DMS53 treated with DMSO at 0.1 percent for 48 hours (cell line): Measurements from ENCODE around the gene PLPPR3.

Source experiments
- DNase-seq: peaks from one replicate; lab custom pipeline; 2025; ENCODE audit not compliant: unreplicated experiment; lab: John Stamatoyannopoulos, UW

PLPPR3 gene, protein sequence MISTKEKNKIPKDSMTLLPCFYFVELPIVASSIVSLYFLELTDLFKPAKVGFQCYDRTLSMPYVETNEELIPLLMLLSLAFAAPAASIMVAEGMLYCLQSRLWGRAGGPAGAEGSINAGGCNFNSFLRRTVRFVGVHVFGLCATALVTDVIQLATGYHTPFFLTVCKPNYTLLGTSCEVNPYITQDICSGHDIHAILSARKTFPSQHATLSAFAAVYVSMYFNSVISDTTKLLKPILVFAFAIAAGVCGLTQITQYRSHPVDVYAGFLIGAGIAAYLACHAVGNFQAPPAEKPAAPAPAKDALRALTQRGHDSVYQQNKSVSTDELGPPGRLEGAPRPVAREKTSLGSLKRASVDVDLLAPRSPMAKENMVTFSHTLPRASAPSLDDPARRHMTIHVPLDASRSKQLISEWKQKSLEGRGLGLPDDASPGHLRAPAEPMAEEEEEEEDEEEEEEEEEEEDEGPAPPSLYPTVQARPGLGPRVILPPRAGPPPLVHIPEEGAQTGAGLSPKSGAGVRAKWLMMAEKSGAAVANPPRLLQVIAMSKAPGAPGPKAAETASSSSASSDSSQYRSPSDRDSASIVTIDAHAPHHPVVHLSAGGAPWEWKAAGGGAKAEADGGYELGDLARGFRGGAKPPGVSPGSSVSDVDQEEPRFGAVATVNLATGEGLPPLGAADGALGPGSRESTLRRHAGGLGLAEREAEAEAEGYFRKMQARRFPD

DNA sequence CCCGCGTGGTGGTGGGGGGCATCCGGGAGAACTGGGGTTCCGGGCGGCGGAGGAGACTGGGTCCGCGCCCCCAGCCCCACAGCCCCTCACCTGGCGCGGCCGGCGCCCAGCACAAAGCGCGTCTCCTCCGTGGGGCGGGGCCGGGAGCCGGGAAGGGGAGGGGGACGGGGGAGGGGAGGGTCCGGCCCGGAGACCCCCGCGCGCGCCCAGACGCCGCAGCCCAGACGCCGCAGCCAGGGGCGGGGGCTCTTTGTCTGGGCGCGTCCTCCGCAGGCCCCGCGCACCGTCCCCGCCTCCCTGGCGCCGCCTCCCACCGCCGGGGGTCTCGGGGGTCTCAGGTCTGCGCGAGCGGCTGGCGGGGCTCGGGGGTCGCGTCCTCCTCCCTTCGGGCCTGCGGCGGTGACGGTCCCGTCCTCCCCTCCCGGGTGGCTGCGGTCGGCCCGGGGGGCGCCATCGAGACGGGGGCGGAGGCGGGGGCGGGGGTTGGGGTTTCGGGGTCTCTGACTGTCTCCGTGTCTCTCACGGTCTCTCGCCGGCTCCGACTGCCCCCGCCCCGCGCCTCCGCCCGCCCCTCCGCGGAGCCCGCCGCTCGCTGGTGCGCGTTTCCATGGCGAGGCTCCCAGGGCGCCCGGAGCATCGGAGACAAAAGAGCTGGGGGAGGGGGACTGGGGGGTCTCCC is at the start of gene PLPPR3:
Gene PLPPR3 (minus strand): TSS at position 131 of the 679 bp plus-strand sequence. CDS start 396 bp downstream, outside the sequence.
- DNase-seq, result no peak

DNA sequence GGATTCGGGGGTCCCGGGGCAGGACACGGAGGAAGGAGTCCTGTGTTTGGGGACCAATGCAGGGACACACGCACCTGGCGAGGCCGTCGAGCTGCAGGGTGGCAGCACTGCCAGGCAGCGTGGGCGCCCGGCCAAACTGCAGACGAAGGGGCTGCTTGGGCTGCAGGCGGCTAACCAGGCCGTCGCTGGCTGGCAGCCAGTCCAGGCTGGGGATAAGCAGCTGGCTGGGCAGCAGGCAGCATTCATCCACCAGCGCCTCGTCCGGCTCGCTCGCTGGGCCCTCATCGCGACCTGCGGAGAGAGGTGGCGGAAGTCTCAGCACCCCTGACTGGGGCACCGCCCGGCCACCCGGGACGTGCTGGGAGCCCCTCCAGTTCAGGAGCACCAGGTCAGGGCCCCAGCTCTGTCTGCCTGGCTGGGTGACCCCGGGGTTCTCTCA is 49.2 kb upstream of the PLPPR3 start:
- DNase-seq, result no peak

DNA sequence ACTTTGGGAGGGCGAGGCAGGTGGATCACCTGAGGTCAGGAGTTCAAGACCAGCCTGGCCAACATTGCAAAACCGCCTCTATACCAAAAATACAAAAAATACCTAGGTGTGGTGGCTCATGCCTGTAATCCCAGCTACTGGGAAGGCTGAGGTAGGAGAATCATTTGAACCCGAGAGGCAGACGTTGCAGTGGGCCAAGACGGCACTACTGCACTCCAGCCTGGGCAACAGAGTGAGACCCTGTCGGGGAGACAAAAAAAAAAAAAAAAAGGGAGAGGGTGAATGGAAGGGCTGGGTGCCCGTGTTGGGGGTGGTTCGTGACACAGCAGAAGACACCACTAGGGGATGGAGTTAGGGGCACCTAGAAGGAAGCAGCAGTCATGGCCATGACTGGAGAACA is 48.6 kb upstream of the PLPPR3 start:
- no peak for DNase-seq

DNA sequence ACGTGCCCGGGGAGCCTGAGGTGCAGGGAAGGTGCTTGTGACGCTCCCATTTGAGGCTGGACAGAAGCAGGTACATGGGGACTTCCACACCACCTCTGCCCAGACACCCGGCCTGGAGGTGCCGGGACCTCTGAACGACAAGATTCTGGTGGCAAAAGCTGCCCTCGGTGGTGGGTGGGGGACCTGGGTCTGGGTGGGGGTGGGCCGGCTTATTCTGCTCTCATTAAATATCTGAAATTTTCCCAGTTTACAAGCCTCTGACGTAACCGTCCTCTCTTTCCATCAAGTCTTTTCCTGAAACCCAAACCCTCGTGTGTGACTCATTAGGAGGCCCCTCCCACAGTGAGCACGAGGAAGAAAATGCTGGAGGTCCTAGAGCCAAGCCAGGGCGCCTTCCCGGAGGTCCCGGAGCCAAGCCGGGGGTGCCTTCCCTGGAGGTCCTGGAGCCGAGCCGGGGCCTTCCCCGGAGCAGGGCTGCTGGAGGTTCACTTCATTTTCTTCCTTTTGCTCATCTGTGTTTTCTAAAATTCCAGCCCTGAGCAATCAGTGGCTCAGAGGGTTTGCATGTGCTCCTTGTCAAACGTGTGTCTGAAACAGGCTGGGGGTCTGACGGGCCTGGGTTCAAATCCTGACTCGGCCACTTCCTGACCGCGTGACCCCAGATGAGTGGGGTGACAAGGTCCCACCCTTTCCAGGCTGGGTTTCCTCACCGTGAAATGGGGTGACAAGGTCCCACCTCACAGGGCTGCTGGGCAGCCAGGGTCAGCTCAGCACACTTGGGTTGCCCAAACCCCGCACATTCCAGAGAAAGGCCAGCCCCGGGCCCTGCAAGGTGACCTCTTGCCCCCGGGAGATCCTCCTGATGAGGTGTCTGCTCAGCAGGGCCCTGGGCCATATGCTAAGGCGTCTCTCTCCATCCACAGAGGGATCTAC is 47.8 kb upstream of the PLPPR3 start:
- no peak for DNase-seq

DNA sequence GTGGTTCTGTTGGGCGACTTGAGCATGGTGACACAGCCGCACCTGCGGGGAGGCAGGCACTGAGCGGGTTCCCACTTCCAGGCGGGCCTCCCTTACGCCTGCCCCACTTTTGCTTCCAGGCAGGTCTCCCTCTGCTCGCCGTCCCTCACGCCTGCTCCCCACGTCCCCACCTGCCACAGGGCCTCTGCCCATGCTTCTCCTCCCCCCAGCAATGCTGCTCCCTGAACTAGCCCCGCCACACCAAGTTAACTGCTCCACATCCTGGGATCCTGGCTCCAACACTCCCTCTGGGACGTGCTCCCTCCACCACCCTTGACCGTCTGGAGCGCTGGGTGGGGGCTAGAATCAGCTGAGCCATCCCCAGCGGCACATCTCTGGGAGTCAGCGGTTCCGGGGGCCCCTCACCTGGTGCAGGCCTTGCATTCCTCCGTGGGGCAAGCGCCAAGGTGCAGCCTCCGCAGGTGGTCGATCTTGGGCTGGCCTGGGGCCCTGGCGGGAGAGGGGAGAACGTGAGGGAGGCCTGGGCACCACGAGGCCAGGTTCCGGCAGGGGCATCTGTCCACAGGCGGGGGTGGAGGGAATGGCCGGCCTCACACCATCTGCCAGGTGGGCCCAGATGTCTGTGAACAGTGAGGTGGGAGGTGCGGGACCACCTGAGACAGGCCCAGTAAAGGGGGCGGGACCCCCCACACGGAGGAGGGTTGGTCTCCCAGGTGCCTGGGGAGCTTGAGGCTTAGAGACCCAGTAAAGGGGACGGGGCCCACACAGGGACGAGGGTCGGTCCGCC is 46.9 kb upstream of the PLPPR3 start:
- DNase-seq, result no peak

DNA sequence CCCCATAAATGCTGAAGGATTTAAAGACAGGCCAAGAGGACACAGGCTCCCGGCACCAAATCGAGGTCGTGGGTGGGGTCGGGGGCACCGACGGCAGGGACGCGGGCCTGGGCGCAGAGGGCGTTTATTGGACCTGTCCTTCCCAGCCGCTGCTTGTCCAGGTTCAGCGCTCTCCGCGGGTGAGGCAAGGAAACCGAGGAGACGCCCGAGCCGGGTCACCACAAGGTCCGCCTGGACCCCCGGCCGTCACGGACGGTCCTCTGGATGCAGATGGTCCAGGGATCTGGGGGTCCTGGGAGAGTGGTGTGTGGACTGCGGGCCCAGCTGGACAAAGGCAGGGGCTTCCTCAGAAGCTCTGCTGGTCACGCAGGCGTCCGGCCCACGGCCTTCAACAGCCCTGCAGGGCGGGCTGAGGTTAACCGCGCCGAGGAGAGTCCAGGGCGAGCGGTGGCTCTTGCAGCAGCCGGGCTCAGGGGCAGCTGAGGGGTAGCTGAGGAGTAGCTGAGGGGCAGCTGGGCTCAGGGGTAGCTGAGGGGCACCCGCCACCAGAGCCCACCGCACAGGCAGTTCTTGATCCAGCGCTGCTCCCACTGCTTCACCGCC is 46.2 kb upstream of the PLPPR3 start:
- DNase-seq, result no peak

DNA sequence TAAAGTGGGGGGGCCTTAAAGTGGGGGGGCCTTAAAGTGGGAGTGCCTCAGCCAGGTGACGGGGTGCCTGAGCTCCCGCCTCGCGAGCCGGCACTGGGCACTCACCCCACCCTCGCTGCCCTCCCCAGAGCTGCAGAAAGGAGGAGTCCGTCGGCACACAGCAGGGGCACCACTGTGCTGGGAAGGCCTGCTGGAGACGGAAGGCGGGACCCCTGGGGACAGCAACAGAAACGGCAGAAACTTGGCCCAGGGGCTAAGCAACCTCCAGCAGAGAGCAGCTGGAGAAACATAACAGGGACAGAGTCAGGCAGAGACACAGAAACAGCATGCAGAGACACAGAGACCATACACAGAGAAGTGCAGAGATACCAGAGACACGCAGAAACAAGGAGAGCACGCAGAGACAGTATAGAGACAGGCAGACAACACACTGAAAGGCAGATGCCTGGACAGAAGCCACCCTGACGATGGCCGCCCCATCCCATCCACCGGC is 45.6 kb upstream of the PLPPR3 start:
- DNase-seq, result no peak

DNA sequence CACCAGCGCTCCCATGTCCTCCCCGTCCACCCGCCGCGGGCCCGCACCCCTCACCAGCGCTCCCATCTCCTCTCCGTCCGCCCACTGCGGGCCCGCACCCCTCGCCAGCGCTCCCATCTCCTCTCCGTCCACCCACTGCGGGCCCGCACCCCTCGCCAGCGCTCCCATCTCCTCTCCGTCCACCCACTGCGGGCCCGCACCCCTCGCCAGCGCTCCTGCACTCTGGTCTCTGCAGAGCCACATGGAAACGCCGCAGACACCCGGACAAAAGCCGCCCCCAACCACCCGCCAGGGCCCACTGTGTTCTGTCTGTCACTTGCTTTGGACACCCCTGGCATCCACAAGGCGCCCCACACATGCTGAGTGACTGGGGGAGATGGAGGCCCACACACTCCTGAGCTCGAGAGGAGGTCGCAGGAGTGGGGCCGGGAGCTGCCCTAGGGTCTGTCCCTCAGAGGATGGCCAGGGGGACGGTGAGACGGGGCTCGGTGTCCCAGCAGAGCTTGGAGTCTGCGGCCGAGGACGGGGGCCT is 45.1 kb upstream of the PLPPR3 start:
- DNase-seq, result no peak

DNA sequence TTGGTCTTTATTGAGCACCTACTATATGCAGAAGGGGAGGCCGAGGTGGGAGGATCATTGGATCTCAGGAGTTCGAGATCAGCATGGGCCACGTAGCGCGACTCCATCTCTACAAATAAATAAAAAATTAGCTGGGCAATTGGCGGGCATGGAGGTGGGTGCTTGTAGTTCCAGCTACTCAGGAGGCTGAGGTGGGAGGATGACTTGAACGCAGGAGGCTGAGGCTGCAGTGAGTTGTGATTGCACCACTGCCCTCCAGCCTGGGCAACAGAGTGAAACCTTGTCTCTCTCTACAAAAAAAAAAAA is 41.5 kb upstream of the PLPPR3 start:
- DNase-seq, result no peak

DNA sequence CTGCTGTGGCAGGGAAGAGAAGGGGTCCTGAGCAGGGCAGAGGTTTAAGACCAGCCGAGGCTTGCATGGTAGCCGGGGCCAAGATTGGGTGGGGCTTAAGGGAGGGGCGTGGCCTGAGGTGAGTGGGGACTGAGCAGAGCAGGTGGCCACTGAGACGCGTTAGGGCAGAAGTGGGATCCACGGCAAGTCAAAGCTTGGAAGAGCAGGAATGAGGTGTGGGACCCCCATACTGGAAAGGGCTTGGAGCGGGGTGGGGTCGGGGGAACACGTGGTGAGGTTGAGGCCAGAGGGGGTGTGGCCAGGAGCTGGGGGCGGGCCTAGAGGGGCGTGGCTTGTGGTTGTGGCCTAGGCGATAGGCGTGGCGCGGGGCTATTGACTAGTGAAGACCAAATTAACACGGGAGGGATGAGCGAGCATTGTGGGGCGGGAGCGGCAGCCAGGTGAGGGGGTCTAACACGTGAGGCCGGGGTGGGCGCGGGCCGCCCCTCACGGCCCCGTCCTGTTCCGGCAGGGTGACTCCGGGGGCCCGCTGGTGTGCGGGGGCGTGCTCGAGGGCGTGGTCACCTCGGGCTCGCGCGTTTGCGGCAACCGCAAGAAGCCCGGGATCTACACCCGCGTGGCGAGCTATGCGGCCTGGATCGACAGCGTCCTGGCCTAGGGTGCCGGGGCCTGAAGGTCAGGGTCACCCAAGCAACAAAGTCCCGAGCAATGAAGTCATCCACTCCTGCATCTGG is 41.0 kb upstream of the PLPPR3 start:
- no peak for DNase-seq

DNA sequence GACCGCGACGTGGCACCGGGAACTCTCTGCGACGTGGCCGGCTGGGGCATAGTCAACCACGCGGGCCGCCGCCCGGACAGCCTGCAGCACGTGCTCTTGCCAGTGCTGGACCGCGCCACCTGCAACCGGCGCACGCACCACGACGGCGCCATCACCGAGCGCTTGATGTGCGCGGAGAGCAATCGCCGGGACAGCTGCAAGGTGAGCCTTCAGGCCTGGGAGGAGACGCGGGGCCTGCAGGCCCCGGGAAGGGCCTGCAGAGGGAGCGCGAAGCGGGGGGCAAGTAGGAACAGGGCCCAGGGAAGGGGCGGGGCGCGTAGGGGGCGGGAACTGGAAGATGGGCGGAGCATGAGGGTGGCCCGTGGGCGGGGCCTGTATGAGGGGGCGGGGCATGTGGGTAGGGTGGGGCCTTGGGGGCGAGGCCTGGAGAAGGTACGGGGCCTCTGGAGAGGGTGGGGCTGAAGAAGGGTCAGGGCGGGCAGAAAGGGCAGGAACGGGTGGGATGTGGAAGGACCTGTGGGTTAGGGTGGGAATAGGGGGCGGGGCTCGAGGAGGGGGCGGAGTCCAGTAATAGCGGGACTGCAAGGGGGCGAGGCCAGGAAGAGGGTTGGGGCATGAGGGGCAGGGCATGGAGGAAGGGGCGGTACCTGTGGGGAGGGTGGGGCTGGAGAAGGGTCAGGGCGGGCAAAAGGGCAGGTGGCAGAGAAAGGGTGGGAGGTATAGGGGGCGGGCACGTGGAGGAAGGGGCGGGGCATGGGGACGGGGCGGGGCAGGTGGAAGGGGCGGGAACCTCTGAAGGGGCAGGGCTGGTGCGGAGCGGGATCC is 40.2 kb upstream of the PLPPR3 start:
- no peak for DNase-seq

DNA sequence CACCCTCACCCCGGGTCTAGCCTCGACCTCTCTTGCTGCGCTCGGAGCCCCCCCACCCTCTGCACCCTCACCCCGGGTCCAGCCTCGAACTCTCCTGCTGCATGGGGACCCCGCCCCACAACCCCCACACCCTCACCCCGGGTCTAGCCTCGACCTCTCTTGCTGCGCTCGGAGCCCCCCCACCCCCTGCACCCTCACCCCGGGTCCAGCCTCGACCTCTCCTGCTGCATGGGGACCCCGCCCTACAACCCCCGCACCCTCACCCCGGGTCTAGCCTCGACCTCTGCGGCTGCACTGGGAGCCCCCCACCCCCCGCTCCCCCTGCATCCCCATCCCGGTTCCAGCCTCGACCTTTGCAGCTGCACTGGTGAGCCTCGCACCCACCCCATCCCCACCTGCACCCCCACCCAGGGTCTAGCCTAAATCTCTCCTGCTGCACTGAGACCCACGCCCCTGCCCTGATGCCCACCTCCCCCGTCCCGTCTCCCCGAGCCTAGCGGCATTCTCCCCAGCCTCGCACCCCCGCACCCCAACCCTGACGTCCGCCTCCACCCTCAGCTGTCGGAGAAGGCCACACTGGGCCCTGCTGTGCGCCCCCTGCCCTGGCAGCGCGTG is 39.5 kb upstream of the PLPPR3 start:
- DNase-seq, result no peak

DNA sequence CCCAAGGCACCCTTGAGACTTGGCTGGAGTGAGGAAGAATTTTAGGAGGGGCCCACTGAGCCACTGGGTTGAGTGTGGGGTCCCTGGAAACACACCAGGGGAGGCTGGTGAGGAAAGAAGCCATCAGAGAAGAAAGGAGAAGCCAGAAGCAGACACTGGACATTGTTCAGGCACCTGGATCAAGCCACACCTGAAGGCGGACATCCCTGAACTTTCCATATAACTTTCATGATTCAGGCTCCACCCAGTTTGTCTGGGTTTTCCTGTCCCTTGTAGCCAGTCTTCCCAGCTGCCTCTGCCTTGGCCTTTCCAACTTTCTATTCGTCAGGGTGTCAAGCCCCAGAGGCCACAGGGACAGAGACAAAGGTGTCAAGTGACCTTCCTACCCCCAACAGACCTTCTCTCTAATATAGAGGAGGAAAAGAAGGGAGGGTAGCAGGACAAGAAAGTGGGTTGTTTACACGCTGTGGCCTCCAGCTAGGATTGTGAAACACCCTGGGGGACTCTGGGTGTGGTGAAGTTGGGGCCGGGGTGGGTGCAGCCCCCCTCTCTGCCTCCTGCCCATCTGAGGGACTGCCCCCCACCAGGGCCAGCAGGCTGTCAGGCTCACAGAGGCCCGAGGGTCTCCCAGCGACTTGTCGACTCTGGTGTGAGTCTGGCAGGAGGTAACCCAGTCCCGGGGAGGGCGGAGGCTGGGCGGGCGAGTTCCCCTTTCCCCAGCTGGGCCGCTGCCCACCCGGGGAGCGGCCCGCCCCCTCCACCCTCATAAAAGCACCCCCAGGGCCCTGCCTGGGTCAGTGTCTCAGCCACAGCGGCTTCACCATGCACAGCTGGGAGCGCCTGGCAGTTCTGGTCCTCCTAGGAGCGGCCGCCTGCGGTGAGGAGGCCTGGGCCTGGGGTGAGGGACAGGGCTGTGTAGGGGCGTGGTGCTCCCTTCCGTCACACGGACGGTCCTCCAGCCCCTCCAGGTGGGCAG is 37.4 kb upstream of the PLPPR3 start, which contains the start of gene CFD:
Gene CFD (plus strand): TSS at position 797 of the 976 bp plus-strand sequence. CDS start 26 bp downstream, at position 823.
- no peak for DNase-seq

DNA sequence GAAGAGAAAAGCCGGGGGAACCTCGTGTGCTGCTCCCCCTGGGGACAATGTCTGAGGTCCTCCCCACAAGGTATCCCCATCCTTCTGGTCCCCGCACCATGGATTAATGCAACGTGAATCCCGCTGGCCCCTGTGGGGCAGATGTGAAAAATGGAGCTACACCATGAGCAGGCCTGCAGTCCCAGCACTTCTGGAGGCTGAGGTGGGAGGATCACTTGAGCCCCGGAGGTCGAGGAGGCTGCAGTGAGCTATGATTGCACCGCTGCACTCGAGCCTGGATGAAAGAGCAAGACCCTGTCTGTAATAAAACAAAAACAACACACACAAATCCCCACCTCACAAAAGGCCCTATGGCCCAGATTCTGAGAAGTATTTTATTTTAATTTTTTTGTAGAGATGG is 36.5 kb upstream of the PLPPR3 start:
- no peak for DNase-seq

DNA sequence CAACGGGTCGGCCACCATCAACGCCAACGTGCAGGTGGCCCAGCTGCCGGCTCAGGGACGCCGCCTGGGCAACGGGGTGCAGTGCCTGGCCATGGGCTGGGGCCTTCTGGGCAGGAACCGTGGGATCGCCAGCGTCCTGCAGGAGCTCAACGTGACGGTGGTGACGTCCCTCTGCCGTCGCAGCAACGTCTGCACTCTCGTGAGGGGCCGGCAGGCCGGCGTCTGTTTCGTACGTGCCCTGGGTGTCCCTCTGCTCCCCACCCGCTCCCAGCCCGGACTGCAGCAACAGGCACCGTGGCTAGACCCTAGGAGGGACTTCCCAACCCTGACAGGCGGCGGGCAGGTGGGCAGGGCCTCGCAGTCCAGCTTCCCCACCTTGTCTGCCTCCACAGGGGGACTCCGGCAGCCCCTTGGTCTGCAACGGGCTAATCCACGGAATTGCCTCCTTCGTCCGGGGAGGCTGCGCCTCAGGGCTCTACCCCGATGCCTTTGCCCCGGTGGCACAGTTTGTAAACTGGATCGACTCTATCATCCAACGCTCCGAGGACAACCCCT is 33.9 kb upstream of the PLPPR3 start:
- DNase-seq, result no peak

DNA sequence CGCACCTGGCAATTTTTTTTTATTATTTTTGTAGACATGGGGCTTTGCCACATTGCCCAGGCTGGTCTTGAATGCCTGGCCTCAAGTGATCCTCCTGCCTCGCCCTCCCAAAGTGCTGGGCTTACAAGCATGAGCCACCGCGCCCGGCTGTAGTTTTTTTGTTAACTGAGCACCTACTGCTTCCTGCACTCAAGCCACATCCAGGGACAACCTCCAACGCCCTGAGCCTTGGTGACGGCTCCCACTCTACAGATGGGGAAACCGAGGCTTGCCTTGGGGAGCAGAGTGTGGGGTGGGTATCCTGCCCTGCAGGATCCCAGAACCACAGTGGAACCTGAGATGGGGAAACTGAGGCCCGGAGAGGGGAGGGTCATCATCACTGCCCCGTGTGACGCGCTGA is 33.4 kb upstream of the PLPPR3 start:
- no peak for DNase-seq
